HepG2 (cell line): Measurements from ENCODE around the gene MARF1. TPM values are rescaled to one million over a fixed set of nuclear protein-coding genes. Genes with fewer than 3 reads are reported as not detected.
A peak's percentile ranks its signal among the peaks of the same experiment; 100 is the strongest.

ENCODE experiments used
- FOXP1 ChIP-seq, 2 experiments: fragments of 450-650 bp in 1 of 2; IDR thresholded peaks; 2 replicates each; pipeline ENCODE4 v1.6.1; 2017 to 2018; ENCODE audit warnings: antibody characterized with exemption in 1 of 2
- GFI1 ChIP-seq: sonication (generic); formaldehyde crosslinking; IDR thresholded peaks from 2 replicates; pipeline ENCODE4 v1.5.0; 2020; ENCODE audit warnings: missing genetic modification reagents, mild to moderate bottlenecking, borderline replicate concordance
- GPN1 ChIP-seq: sonication (generic); formaldehyde crosslinking; IDR thresholded peaks from 2 replicates; pipeline ENCODE4 v1.5.1; 2020; ENCODE audit warnings: missing genetic modification reagents, borderline replicate concordance
- NFIC ChIP-seq: IDR thresholded peaks from 2 replicates; pipeline ENCODE4 v1.6.1; 2012; ENCODE audit warnings: mild to moderate bottlenecking, low read length, inconsistent platforms
- NR2F2 ChIP-seq: IDR thresholded peaks from 2 replicates; pipeline ENCODE4 v1.6.1; 2012; ENCODE audit warnings: low read depth, inconsistent platforms, borderline replicate concordance
- REL ChIP-seq: sonication (generic); formaldehyde crosslinking; conservative IDR thresholded peaks from 2 replicates; pipeline ENCODE4 v1.8.0; 2022; ENCODE audit warnings: mild to moderate bottlenecking, missing genetic modification reagents, moderate library complexity
- RFX5 ChIP-seq: IDR thresholded peaks from 2 replicates; pipeline ENCODE4 v1.6.1; 2011; ENCODE audit warnings: low read depth, low read length, improper control_type of control experiment
- SETDB1 ChIP-seq: sonication (generic); formaldehyde crosslinking; IDR thresholded peaks from 2 replicates; pipeline ENCODE4 v1.5.1; 2020; ENCODE audit warnings: missing genetic modification reagents, mild to moderate bottlenecking, borderline replicate concordance
- SUZ12 ChIP-seq: fragments of 150-350 bp; IDR thresholded peaks from 2 replicates; pipeline ENCODE4 v1.6.1; 2014; ENCODE audit warnings: low read depth, low read length
- SYNCRIP ChIP-seq: fragments of 200-400 bp; formaldehyde crosslinking; IDR thresholded peaks from 2 replicates; pipeline ENCODE4 v1.6.1; 2018; ENCODE audit warnings: mild to moderate bottlenecking, low read depth, low read length; ENCODE audit not compliant: insufficient read depth
- TCF12 ChIP-seq, 2 experiments: fragments of 450-650 bp in 1 of 2; sonication (generic) in 1 of 2; formaldehyde crosslinking in 1 of 2; IDR thresholded peaks; 2 replicates each; pipeline versions ENCODE4 v1.6.1 to v1.8.0; 2017 to 2022; ENCODE audit warnings: antibody characterized with exemption in 1 of 2, mild to moderate bottlenecking in 1 of 2, missing genetic modification reagents in 1 of 2, moderate library complexity in 1 of 2
- TEAD2 ChIP-seq: sonication (generic); formaldehyde crosslinking; IDR thresholded peaks from 2 replicates; pipeline ENCODE4 v1.9.0; 2021; ENCODE audit warnings: missing genetic modification reagents
- TGIF2 ChIP-seq: IDR thresholded peaks from 2 replicates; pipeline ENCODE4 v1.6.1; 2016; ENCODE audit warnings: control low read depth, missing compliant biosample characterization
- U2AF1 ChIP-seq: fragments of 200-400 bp; formaldehyde crosslinking; optimal IDR thresholded peaks from 2 replicates; pipeline ENCODE3; 2017; ENCODE audit warnings: mild to moderate bottlenecking, low read depth, low read length
- ZNF12 ChIP-seq: sonication (generic); formaldehyde crosslinking; IDR thresholded peaks from 2 replicates; pipeline ENCODE4 v1.5.0; 2020; ENCODE audit warnings: missing genetic modification reagents
- ZNF205 ChIP-seq: IDR thresholded peaks from 2 replicates; pipeline ENCODE4 v1.6.1; 2018; ENCODE audit warnings: missing biosample characterization, missing genetic modification reagents
- ZNF256 ChIP-seq: sonication (generic); formaldehyde crosslinking; conservative IDR thresholded peaks from 2 replicates; pipeline ENCODE4 v1.4.0; 2020; ENCODE audit warnings: missing genetic modification reagents
- ZNF572 ChIP-seq: sonication (generic); formaldehyde crosslinking; IDR thresholded peaks from 2 replicates; pipeline ENCODE4 v1.5.1; 2020; ENCODE audit warnings: mild to moderate bottlenecking, missing genetic modification reagents
- polyA plus RNA-seq, 8 experiments: library from polyadenylated mRNA; depleted of rRNA in 3 of 8; stranded (reverse) in 7 of 8; unstranded in 1 of 8; fragments of >200 nt; fragmentation: Illumina TruSeq in 4 of 8; extraction: Trizol in 4 of 8; gene quantifications; 2 replicates each; pipeline versions ENCODE4 v1.2.1 to v1.2.3, GENCODE V29; 2011 to 2016; ENCODE audit warnings: low read depth in 4 of 8, missing spikeins in 1 of 8, mixed read lengths in 1 of 8; ENCODE audit not compliant: insufficient read depth in 1 of 8
- total RNA-seq, 5 experiments: library from RNA; depleted of rRNA; stranded (reverse); fragments of >200 nt; fragmentation: Illumina TruSeq; extraction: Trizol; gene quantifications; 2 replicates each; pipeline ENCODE4 v1.2.3, GENCODE V29; 2016; ENCODE audit warnings: low read depth in 1 of 5
- TF ChIP-seq, protein P1 (sequence below): sonication (generic); formaldehyde crosslinking; IDR thresholded peaks from 2 replicates; pipeline ENCODE4 v1.5.0; 2020; ENCODE audit warnings: missing genetic modification reagents
- TF ChIP-seq, protein P2 (sequence below): sonication (generic); formaldehyde crosslinking; IDR thresholded peaks from 2 replicates; pipeline ENCODE4 v1.4.0; 2020; ENCODE audit warnings: missing genetic modification reagents, borderline replicate concordance
- TF ChIP-seq, protein P3 (sequence below): sonication (generic); formaldehyde crosslinking; IDR thresholded peaks from 2 replicates; pipeline ENCODE4 v1.4.0; 2020; ENCODE audit warnings: missing genetic modification reagents, mild to moderate bottlenecking, borderline replicate concordance

The MARF1 gene
- total and polyA plus RNA-seq, 2 of the 13 experiments (the other 11 are each of a cell fraction or from before 2014, with no cell fraction given), result 8.7 to 20.7 TPM

DNA sequence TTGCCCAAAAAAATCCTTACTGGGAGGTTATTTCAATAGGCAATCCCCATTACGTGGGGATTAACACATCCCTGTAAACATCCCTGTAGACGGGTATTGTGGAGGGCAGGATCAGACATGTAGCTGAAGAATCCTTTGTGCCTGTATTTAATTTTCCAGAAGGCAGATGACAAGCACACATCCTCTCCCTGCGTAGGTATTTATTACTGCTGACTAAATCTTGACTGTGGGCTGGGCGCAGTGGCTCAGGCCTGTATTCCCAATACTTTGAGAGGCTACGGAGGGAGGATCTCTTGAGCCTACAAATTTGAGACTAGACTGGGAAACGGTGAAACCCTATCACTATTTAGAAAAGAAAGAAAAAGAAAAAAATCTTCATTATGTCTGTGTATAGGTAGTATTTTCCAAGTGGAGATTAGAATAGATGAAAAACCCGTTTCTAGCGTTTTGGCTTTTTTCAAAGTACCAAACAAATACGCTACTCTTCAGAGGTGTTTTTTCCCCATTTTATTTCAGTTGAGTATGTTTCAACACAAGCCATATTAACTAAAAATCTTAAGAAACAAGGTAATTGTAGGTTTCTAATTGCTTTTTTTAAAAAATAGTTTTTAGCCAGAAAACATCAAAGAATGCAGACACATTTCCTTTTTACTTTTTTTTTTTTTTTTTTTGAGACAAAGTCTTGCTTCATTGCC is 1.5 kb upstream of the MARF1 start (continued):
- TF ChIP-seq ZNF205 (CRISPR knock-in tag) (no peak), TCF12 (IDR thresholded peaks at IDR 0.05) (no peak), TCF12 (CRISPR knock-in tag; IDR thresholded peaks at IDR 0.05) (no peak), GPN1 (CRISPR knock-in tag) (no peak), SUZ12 (no peak), TEAD2 (CRISPR knock-in tag) (no peak), ZNF256 (CRISPR knock-in tag) (no peak), ZNF572 (no peak), U2AF1 (no peak), GFI1 (peak; percentile 31; the same call in 1 of the 2 replicates), NFIC (peak; percentile 29; the same call in 1 of the 2 replicates), SYNCRIP (no peak), TGIF2 (CRISPR knock-in tag) (no peak), SETDB1 (CRISPR knock-in tag) (no peak), RFX5 (no peak), FOXP1 (IDR thresholded peaks at IDR 0.05) (no peak; the same call in 1 of the 2 replicates), FOXP1 (CRISPR knock-in tag; IDR thresholded peaks at IDR 0.05) (peak; percentile 55), NR2F2 (no peak), REL (no peak), ZNF12 (0 out of 2 replicates have a peak, but pooled peaks have one; percentile 30)
- TF ChIP-seq, protein P1, sequence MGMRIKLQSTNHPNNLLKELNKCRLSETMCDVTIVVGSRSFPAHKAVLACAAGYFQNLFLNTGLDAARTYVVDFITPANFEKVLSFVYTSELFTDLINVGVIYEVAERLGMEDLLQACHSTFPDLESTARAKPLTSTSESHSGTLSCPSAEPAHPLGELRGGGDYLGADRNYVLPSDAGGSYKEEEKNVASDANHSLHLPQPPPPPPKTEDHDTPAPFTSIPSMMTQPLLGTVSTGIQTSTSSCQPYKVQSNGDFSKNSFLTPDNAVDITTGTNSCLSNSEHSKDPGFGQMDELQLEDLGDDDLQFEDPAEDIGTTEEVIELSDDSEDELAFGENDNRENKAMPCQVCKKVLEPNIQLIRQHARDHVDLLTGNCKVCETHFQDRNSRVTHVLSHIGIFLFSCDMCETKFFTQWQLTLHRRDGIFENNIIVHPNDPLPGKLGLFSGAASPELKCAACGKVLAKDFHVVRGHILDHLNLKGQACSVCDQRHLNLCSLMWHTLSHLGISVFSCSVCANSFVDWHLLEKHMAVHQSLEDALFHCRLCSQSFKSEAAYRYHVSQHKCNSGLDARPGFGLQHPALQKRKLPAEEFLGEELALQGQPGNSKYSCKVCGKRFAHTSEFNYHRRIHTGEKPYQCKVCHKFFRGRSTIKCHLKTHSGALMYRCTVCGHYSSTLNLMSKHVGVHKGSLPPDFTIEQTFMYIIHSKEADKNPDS (CRISPR knock-in tag), result no peak
- TF ChIP-seq, protein P2, sequence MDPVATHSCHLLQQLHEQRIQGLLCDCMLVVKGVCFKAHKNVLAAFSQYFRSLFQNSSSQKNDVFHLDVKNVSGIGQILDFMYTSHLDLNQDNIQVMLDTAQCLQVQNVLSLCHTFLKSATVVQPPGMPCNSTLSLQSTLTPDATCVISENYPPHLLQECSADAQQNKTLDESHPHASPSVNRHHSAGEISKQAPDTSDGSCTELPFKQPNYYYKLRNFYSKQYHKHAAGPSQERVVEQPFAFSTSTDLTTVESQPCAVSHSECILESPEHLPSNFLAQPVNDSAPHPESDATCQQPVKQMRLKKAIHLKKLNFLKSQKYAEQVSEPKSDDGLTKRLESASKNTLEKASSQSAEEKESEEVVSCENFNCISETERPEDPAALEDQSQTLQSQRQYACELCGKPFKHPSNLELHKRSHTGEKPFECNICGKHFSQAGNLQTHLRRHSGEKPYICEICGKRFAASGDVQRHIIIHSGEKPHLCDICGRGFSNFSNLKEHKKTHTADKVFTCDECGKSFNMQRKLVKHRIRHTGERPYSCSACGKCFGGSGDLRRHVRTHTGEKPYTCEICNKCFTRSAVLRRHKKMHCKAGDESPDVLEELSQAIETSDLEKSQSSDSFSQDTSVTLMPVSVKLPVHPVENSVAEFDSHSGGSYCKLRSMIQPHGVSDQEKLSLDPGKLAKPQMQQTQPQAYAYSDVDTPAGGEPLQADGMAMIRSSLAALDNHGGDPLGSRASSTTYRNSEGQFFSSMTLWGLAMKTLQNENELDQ (CRISPR knock-in tag), result no peak
- TF ChIP-seq, protein P3, sequence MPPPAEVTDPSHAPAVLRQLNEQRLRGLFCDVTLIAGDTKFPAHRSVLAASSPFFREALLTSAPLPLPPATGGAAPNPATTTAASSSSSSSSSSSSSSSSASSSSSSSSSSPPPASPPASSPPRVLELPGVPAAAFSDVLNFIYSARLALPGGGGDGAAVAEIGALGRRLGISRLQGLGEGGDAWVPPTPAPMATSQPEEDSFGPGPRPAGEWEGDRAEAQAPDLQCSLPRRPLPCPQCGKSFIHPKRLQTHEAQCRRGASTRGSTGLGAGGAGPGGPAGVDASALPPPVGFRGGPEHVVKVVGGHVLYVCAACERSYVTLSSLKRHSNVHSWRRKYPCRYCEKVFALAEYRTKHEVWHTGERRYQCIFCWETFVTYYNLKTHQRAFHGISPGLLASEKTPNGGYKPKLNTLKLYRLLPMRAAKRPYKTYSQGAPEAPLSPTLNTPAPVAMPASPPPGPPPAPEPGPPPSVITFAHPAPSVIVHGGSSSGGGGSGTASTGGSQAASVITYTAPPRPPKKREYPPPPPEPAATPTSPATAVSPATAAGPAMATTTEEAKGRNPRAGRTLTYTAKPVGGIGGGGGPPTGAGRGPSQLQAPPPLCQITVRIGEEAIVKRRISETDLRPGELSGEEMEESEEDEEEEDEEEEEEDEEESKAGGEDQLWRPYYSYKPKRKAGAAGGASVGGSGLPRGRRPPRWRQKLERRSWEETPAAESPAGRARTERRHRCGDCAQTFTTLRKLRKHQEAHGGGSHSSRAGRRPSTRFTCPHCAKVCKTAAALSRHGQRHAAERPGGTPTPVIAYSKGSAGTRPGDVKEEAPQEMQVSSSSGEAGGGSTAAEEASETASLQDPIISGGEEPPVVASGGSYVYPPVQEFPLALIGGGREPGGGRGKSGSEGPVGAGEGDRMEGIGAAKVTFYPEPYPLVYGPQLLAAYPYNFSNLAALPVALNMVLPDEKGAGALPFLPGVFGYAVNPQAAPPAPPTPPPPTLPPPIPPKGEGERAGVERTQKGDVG (CRISPR knock-in tag), result no peak
